HuH-7 (cell line): ENCODE data around the gene SGIP1.
"Not testable (repeated sequence)": the region's sequence is repeated elsewhere in the genome, so short reads cannot be mapped to it uniquely, and the experiment has no call there.

ENCODE experiments used
- DNase-seq: peaks from one replicate; pipeline ENCODE4 v3.0.0; 2011; ENCODE audit warnings: low spot score

Gene SGIP1

DNA sequence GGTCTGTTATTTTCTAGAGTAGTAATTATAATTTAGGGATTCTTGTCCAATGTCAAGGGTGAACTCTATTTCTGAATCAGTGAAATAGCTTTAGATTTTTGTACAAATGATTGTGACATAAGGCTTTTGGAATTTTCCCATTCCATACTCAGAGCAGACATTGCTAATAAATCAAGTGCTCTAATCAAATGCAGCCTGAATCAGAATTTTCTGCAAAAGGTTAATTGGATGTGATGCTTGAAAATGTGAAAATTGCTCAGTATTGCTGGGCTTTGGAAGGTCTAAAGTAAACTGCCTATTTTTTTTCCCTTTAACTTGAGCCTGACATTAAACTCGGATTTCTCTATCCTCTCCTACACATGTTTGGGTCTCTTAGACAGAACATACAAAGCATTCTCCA is 23.2 kb downstream of the SGIP1 start:
- DNase-seq, result no peak

DNA sequence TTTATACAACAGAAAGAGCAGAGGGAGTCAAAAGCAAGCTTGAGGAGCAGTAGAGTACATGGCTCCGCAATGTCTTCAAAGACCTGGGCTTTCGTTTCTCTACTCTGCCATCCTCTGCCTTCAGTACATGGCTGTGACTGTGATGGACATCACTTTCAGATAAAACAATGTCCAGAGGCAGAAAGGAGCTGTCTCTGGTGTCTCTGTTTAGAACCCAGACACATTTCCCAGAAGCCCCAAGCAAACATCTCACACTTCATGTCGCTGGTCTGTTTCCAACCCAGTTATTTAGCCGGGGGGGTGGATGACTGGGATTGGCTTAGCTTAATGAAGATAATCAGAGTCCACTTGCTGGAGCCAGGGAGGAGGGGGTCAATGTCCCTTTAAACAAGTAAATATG is 25.6 kb downstream of the SGIP1 start:
- no peak for DNase-seq

DNA sequence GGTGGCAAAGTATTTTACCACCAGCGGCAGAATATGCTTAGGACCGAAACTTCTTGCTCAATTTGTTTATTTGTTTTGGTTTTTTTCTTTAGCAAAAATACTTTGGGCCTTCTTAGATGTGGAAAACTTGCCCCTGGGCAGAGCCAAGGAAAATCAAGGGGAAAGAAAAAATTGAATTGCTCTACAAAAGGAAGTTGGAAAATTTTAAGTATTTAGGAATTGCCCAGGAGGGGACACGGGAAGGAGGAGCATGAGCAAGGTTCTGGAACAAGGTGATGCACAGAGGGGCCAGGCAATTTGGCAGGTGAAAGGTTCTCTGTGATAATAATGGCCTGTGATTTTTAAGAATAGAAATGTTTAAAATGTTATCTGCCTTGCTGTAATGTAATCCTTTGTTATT is 28.6 kb downstream of the SGIP1 start:
- no peak for DNase-seq

DNA sequence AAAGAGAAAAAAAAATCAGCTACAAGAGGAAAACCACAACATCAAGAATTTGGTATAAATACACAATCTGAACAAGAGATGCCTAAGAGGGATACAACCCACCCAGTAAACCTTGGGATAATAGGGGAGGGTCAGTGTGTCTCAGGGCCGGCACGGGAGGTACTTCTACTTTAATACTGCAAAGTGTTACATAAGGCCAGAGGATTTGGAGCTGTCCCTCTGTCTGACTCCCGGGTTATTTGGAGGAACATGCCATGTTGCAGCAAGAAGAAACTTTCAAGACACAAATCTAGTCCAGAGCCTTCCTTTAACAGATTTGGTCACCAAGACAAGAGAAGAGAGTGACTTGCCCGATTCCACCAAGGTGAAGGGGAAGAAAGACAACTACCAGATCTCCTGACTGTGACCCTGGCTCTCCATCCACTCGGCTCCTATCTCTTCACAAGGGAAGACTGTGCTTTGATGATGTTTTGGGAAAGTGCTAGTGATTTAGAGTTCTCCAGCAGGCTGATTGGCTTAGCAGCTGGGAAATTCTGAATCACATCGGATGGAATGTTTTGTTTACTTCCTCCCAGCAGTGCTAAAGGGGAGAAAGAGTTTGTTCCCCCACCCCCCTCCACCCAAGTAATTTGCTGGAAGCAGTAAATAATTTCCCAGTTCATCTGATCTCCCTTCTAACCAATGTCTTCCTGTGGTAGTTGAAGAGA is 29.3 kb downstream of the SGIP1 start:
- no peak for DNase-seq

DNA sequence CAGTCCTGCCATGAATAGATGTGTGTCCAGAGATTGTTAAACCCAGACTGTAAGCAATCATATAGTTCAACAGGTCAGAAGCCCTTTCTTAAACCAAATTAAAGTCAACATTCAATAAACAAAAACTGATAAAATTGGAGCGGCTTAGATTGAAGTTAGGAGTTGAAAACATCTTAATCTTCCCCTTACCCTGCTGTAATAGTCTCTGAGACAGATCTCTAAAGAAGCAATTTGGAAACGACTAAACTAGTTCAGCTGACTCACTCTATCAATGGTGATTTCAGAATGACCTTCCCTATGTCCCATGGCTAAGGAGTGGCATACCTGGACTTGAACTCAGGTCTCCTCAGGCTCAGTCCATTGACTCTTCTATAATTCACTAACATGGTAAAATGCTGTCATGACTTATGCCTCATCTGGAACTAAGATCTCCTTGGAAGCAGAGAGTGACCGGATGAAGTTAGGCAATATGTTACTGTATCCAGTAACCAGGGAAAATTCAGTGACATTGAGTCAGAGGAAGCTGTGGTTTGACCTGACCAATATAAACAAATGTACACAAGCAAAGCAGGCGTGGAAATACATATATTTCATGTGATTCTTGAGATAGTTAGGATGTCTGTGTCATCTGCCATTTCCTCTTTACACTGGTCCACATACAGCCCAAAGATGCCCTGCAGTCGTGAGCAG is 30.1 kb downstream of the SGIP1 start:
- DNase-seq, result no peak

DNA sequence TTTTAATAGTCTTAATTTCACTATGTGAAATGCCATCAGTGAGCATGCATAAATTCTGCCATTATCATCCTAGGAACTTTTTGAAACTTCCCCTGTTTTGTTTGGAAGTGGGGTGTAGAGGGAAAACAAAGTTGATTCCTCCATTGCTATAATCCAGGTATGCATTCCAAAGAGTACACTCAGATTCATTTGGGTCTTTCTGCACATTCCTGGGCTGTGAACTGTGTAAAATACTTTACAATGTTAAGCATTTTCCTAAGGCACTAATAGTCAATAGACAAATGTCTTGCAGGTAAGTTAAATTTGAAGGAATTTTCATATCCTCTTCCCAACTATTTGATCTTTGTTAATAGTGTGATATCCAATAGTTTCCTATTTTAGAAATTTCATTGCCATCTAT is 36.2 kb downstream of the SGIP1 start:
- DNase-seq, result no peak

DNA sequence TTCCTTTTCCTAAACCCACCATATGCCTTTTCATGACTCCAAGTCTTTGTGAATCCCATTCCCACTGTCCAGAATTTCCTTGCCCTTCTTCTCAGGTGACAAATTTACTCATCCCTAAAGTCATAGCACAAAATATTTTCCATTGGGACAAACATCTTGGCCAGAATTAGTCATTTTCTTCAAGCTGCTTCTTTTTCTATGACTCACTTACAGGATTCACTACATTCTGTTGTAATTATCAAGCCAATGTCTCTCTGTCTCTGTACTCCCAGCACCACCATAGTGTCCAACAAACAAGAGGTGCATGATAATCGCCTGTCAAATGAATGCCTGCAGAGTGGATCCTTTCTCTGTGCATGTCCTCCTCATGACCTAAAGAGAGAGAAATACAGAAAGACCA is 37.8 kb downstream of the SGIP1 start:
- no peak for DNase-seq

DNA sequence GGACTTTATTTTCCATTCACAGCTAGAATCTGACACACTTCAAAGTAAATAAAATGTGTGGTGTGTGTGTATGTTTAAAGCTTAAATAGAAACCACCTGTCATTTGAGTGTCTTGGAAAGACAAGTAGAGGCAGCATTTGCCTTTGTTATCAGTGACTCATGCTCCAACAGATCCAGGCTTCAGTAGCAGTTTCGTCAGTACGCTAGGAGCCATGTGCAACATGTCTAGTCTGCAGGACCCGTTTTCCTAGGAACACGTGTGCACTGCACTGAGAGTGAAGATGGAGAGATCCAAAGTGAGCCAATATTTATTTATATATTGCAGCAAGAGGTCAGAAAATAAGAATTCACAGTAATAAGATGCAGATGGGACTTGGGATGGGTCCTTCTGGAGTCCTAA is 41.8 kb downstream of the SGIP1 start:
- no peak for DNase-seq

DNA sequence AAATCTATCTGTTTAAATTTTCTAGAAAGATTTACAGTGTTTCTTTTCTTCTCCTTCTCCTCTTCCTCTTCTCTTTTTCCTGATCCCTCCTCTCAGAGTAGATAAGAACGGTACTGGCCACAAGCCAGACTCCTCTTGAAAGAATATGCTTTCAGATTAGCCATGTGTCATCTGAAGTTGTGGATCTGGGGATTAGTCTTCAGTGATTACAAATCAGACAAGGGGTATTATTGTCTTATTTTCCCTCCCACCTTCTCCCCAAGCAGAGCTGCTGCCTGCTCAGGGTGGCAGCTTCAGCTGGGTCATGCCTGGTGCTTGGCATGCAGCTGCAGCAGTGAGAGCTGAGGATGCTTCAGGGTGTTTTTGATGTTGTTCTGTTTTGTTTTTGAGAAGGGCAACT is 42.7 kb downstream of the SGIP1 start:
- DNase-seq, result no peak

DNA sequence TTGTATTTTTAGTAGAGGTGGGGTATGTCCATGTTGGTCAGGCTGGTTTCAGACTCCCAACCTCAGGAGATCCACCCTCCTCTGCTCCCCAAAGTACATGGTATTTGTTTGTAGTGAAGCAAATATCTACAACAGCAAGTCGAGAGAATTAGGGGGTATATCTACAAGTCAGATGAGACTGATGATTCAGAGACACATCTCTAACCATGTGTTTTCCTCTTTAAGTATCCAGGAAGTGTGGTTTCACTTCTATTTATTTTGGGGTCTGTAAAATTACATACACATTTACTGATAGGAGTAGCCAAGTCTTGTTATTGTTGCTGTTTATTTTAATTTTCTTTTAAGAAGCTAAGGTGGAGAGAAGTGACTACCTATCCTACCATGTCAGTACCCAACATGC is 44.9 kb downstream of the SGIP1 start:
- no peak for DNase-seq

DNA sequence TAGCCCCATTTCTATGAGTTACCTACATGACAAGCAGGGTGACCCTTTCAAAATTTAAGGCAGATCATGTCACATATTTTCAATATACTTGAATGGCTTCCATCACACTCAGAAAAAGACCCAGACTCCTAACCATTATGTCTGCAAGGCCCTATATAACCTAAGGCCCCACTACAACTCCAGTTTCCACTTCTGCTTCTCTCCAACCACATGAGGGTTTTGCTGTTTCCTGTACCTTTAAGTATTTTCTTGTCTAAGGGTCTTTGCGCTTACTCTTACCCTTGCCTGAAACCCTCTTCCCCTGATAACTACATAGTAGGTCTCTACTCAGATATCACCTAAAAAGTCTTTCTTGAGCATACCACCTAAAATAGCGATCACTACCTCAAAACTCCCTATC is 46.1 kb downstream of the SGIP1 start:
- DNase-seq, result no peak

DNA sequence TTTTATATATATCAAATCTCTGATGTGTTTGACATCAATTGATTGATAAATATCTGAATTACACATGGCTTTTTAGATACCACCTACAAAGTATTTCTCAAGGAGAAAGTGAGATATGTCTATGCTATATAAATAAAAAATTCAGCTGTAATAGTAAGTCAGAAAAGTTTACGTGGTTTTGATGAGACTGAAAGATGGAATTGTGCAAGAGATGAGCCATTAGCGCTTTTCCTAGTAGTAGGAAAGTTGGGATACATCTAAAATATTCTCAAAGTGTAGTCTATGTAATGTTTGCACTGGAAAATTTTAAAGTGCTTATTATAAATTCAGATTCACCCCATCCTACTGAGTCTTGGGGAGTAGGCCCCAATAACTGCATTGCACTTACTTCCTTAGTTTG is 49.1 kb downstream of the SGIP1 start:
- DNase-seq, result no peak

DNA sequence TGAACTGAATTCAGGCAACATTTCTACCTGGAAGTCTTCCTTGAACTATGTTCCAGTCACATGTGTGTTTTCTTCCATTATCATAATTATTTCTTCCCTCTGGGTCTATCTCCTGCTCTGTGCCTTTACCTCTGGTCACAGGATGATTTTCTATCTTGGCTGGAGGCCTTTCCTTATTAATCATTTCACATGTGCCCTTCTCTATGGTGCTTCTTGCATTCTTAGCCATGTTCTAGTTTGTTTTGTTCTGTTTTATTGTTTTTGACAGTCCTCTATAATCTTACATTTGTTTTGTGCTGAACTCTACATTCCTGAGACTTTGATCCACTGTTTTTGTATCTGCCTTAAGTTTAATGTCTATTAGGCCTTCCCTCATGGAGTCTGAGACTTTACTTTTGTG is 51.0 kb downstream of the SGIP1 start:
- no peak for DNase-seq

DNA sequence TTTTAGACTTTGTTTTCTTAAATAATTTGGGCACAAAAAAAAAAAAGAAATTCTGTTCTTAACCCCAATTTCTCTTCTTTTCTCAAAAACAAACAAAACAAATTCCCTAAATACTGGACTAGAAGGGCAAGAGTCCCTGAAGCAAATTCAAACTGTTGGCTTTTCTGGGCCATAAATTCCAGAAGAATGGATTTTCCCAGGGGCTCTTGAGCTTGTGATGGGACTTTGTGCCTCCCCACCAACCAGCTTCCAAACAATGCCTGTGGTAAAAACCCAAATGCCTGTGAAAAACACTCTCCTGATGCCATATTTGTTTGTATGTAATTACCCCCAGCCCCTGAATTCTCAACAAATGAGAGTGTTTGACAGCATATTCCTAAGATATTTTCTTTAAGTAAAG is 55.4 kb downstream of the SGIP1 start:
- DNase-seq, result no peak

DNA sequence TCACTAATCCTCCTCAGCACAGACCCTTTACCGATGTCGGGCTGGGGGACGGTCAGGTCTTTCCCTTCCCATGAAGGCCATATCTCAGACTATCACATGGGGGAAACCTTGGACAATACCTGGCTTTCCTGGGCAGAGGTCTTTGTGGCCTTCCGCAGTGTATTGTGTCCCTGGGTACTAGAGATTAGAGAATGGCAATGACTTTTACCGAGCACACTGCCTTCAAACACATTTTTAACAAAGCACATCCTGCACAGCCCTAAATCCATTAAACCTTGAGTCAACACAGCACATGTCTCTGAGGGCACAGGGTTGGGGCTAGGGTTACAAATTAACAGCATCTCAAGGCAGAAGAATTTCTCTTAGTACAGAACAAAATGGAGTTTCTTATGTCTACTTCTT is 58.2 kb downstream of the SGIP1 start:
- DNase-seq, result not testable (repeated sequence)

DNA sequence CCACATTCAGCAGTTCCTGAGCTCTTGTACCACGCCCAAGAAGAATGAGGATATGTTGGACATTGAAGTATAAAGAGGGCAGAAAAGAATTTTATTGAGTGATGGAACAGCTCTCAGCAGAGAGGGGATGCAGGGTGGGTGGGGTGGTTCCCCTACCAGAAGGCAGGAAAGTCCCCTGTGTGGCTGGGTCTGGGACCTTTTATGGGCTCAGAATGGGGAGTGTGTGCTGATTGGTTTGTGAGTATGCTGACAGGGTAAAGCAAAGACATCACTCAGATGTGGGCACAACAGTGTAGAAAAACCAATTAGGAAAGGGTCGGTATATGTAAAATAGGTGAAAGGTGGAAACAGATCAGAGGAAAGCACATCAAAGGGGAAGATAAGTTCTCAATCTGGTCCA is 62.2 kb downstream of the SGIP1 start:
- no peak for DNase-seq

DNA sequence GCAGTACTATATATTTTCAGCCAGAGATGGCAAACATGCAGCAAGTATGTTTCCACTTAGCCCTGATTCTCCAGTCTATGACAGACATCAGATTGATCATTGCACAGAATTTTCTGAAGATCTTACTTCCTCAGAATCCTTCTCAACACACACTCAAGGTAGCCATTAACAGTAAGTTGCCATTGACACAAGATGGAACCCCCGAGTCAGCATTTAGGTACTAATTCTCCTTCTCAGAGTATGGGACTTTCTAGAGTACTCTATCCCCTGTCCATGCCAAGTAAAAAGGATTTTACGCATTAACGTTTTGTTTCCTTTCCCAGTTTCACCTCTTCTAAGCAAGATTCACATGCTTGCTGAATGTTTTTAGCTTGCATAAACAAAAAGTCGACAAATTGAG is 63.5 kb downstream of the SGIP1 start:
- DNase-seq, result no peak

DNA sequence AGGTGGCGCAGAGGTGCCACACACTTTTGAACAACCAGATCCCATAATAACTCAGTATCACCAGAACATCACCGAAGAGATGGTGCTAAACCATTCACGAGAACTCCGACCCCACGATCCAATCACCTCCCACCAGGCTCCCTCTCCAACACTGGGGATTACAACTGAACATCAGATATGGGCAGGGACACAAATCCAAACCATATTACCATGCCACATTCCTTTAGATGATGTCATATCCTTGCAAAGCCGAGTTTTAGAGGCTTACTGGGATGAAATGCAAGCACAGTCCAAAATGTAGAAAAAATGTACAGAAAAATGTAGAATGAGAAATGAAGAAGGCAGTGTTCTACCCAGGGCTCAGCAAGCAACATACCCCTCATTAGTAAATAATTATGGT is 64.7 kb downstream of the SGIP1 start:
- no peak for DNase-seq

DNA sequence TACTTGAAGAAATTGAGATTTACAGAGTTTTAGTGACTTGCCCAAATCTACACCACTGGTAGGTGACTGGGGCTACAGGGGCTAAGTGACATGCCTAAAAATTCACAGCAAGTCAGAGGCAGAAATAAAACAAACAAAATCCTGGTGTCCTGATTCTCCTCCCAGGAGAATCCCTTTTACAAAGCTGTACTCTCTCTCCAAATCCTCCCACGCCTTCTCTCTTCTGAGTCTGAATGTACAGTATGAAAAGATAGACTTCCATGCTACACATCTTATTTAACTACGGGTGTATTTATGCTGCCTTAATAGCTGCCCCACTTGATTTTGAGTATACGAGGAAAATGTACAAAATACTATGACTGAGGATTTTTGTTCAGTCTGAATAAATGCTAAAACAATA is 65.4 kb downstream of the SGIP1 start:
- no peak for DNase-seq

DNA sequence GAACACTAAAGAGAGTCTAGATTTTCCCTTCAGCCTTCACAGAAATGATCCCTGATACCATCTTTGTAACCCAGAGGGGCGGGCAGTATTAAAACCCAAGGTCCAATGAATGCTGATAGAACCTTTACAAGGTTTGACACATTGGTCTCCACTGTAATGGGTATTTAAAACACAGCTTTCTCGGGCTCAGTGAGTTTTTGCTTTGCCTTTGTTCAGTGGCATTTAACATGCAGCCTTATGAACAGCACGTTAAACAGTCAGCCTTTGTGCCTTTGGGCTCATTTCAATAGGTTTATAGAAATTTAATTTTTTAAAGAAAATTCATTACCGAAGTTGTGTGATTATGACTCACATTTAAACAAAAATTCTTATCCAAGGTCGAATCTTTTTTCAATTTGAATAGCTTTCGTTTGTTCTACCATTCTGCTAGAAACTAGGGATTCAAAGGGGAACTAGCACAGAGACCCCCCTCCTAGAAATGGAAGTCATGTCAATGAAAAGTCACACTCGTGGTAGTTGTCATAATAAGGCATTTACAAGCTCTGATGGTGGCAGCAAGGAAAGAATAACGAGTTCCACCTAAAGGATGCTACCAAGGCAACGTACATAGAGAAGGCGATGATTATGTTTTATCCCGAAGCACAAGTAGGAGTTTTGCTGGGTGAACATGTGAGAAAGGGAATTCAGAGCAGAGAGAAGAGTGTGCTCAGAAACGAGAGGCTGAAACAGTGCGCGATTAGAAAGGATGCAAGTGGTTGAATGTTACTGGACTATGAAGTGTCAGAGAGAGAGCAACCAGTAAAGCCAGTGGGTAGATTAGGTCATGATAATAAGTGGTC is 66.2 kb downstream of the SGIP1 start:
- no peak for DNase-seq

DNA sequence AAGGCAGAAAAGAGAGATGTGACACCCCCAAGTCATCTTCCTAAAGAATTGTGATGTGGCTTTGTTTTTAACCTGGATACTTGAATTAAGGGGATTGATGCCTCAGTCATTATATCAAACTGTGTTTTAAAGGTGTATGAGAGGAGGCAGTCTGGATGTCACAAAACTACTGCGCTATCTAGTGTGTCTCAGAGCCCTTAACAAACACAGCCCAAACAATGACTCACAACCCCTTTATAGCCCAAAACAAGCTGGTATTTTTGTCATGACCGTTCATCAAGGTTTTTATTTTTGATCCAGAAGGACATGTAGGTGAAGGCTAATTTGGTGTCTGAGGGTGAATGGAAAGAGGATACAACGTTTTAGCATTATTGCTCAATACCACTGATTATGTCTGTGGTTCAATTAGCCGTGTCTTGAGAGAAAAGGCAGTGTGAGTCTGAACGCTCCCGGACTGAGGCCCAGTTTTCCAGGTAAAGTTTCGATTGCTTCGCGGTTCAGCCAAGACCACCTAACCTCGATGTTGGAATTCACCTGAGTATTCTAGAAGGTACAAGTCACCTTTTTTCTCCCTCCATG is 71.6 kb downstream of the SGIP1 start:
- no peak for DNase-seq

DNA sequence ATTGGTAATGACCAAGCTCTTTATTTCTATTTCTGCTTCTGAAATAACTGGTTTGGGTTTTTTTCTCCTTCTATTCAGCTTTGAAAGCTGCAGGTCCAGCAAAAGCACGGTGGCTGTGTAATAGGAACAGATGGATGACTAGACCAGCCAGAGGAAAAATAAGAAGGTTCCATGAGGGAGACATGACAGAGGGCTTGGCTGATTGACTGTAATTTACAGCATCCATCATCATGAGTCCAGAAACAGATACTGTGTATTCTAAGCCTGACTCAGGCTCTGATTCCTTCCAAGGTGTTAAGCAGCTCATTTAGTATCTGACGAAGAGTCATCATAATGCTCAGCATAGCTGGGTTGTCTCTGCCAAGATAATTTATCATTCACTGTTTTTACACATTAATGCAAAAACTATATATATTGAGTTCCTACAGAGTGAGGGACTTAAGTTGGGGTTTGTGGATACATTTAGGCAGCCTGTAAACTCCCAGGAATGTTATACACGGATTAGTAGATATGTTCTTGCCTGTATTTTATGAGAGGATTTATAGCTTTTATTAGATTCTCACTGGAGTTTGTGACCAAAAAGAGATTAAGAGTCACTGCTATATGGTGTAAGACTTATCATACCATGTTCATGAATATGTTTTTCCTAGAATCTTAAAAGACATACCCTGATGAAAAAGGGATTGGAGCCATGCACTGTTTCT is 72.6 kb downstream of the SGIP1 start:
- DNase-seq, result no peak
